A549 (cell line): Measurements from ENCODE around the gene DES. TPM values are rescaled to one million over a fixed set of nuclear protein-coding genes. Genes with fewer than 3 reads are reported as not detected.

Experiments used
- ATAC-seq, 2 experiments: fragments of 200-7000 bp in 1 of 2; fragments of >200 bp in 1 of 2; cut with Nextera tagmentation in 1 of 2; cut with Tn5 transposase in 1 of 2; 3 replicates each; pipeline versions ENCODE4 v1.8.0 to v1.9.1; 2018 to 2020; ENCODE audit warnings: mild to moderate bottlenecking in 1 of 2, moderate library complexity in 1 of 2
- CTCF ChIA-PET: fragments of 300-600 bp; sonication (Branson Sonifier 250); formaldehyde crosslinking; extraction: SDS; loops from one replicate; lab custom pipeline; 2021; ENCODE audit warnings: antibody characterized with exemption, inconsistent platforms; lab: Yijun Ruan, JAX
- POLR2A ChIA-PET: fragments of 350-600 bp; formaldehyde crosslinking; extraction: SDS; loops from one replicate; lab custom pipeline; 2021; ENCODE audit warnings: antibody characterized with exemption, inconsistent platforms; lab: Yijun Ruan, JAX
- DNase-seq, 2 experiments: peaks; one replicate each; pipeline versions ENCODE4 v3.0.0 to v3.0.0-alpha.2; 2011 to 2016; ENCODE audit warnings: low read depth in 1 of 2, low spot score in 1 of 2
- FAIRE-seq: peaks from 2 replicates; lab custom pipeline; 2011; peaks lifted over from hg19 to GRCh38; lab: Jason Lieb, UNC
- H3K27ac ChIP-seq, 2 experiments: fragments of >200 bp; sonication (Bioruptor Twin); formaldehyde crosslinking; 3 replicates each; pipeline ENCODE4 v1.5.1; 2016 to 2017
- H3K4me1 ChIP-seq: fragments of >200 bp; sonication (Bioruptor Twin); formaldehyde crosslinking; 3 replicates; pipeline ENCODE4 v1.6.1; 2016
- H3K4me2 ChIP-seq: fragments of >200 bp; sonication (Bioruptor Twin); formaldehyde crosslinking; 3 replicates; pipeline ENCODE4 v1.6.1; 2016
- H3K4me3 ChIP-seq: fragments of >200 bp; sonication (Bioruptor Twin); formaldehyde crosslinking; 3 replicates; pipeline ENCODE4 v1.5.1; 2016
- H3K9me3 ChIP-seq: fragments of >200 bp; sonication (Bioruptor Twin); formaldehyde crosslinking; 3 replicates; pipeline ENCODE4 v1.6.1; 2016
- BCL3 ChIP-seq: fragments of >200 bp; sonication (Bioruptor Twin); formaldehyde crosslinking; IDR thresholded peaks from 3 replicates; pipeline ENCODE4 v1.6.1; 2016
- CBX2 ChIP-seq: fragments of 200-600 bp; sonication (generic); IDR thresholded peaks from 2 replicates; pipeline ENCODE4 v1.6.1; 2016; ENCODE audit warnings: low read depth, mild to moderate bottlenecking, borderline replicate concordance
- CHD4 ChIP-seq: fragments of 200-600 bp; sonication (generic); IDR thresholded peaks from 2 replicates; pipeline ENCODE4 v1.6.1; 2016; ENCODE audit warnings: antibody characterized with exemption, mild to moderate bottlenecking, borderline replicate concordance
- CTCF ChIP-seq: fragments of >200 bp; sonication (Bioruptor Twin); formaldehyde crosslinking; IDR thresholded peaks from 3 replicates; pipeline ENCODE4 v1.5.1; 2016
- E2F6 ChIP-seq: IDR thresholded peaks from 2 replicates; pipeline ENCODE4 v1.6.1; 2012; ENCODE audit warnings: low read depth, borderline replicate concordance
- EP300 ChIP-seq, 2 experiments: fragments of >200 bp; sonication (Bioruptor Twin); formaldehyde crosslinking; IDR thresholded peaks; 2 replicates in 1 of 2; 3 replicates in 1 of 2; pipeline ENCODE4 v1.6.1; 2016 to 2017
- ESRRA ChIP-seq: fragments of 150-350 bp; IDR thresholded peaks from 2 replicates; pipeline ENCODE4 v1.6.1; 2014; ENCODE audit warnings: mild to moderate bottlenecking, low read length, borderline replicate concordance
- FOSB ChIP-seq: fragments of 250-450 bp; sonication (Bioruptor Pico); IDR thresholded peaks from 2 replicates; pipeline ENCODE4 v1.5.0; 2020; ENCODE audit warnings: mild to moderate bottlenecking, moderate library complexity
- GATA3 ChIP-seq: IDR thresholded peaks from 2 replicates; pipeline ENCODE4 v1.6.1; 2012; ENCODE audit warnings: borderline replicate concordance
- HES2 ChIP-seq: fragments of >200 bp; sonication (Bioruptor Twin); formaldehyde crosslinking; IDR thresholded peaks from 2 replicates; pipeline ENCODE4 v1.6.1; 2016
- HEYL ChIP-seq: fragments of 250-450 bp; sonication (Bioruptor Pico); IDR thresholded peaks from 2 replicates; pipeline ENCODE4 v1.8.0; 2021; ENCODE audit warnings: mild to moderate bottlenecking, moderate library complexity
- HOXA7 ChIP-seq: fragments of 250-450 bp; sonication (Bioruptor Pico); IDR thresholded peaks from 2 replicates; pipeline ENCODE4 v1.5.0; 2020; ENCODE audit warnings: mild to moderate bottlenecking, moderate library complexity
- MAFK ChIP-seq: fragments of 450-650 bp; IDR thresholded peaks from 2 replicates; pipeline ENCODE4 v1.6.1; 2014; ENCODE audit not compliant: partially characterized antibody
- POLR2AphosphoS2 ChIP-seq: conservative IDR thresholded peaks from 2 replicates; pipeline ENCODE4 v1.6.1; 2012; ENCODE audit warnings: low read length, improper control_type of control experiment, inconsistent platforms
- RAD21 ChIP-seq, 2 experiments: fragments of >200 bp in 1 of 2; sonication (Bioruptor Twin) in 1 of 2; formaldehyde crosslinking in 1 of 2; IDR thresholded peaks in 1 of 2; conservative IDR thresholded peaks in 1 of 2; 2 replicates in 1 of 2; 3 replicates in 1 of 2; pipeline ENCODE4 v1.6.1; 2012 to 2018; ENCODE audit warnings: inconsistent platforms in 1 of 2
- RARB ChIP-seq: fragments of 250-450 bp; sonication (Bioruptor Pico); IDR thresholded peaks from 2 replicates; pipeline ENCODE4 v1.8.0; 2021; ENCODE audit warnings: mild to moderate bottlenecking, moderate library complexity
- RCOR1 ChIP-seq: fragments of 150-350 bp; IDR thresholded peaks from 2 replicates; pipeline ENCODE4 v1.6.1; 2014; ENCODE audit warnings: antibody characterized with exemption, low read length, low read depth
- RFX5 ChIP-seq: fragments of 450-650 bp; IDR thresholded peaks from 2 replicates; pipeline ENCODE4 v1.7.1; 2014; ENCODE audit warnings: antibody characterized with exemption, mild to moderate bottlenecking, moderate library complexity
- SREBF2 ChIP-seq: fragments of 450-650 bp; IDR thresholded peaks from 2 replicates; pipeline ENCODE4 v1.6.1; 2014; ENCODE audit warnings: mild to moderate bottlenecking, moderate library complexity
- USF2 ChIP-seq: fragments of 450-650 bp; IDR thresholded peaks from 2 replicates; pipeline ENCODE4 v1.6.1; 2014; ENCODE audit warnings: antibody characterized with exemption
- WGBS: methylation state at CpG from one replicate; pipeline ENCODE4 v1.1.6; 2017; ENCODE audit errors: missing lambda C conversion rate; 5-methylcytosine and 5-hydroxymethylcytosine counted together
- polyA plus RNA-seq, 4 experiments: library from polyadenylated mRNA; depleted of rRNA in 3 of 4; stranded (reverse); fragments of >200 nt; fragmentation: RNase III in 1 of 4; extraction: RNeasy Plus Mini Kit Qiagen cat#74134 plus additional on column Dnase treatment in 1 of 4; gene quantifications; 2 replicates in 3 of 4; 3 replicates in 1 of 4; pipeline ENCODE4 v1.2.3, GENCODE V29; 2011 to 2017

DES gene
- polyA plus RNA-seq, 2 of the 4 experiments (the other 2 are of a cell fraction), result 0.06 TPM; not detected in 1

- Histone ChIP-seq H3K4me1 (no peaks in the 10 kb centered on the region), H3K9me3 (no peaks in the 10 kb centered on the region), H3K4me3 (no peak overlapping the region), H3K4me2 (no peak overlapping the region), H3K27ac (no peak overlapping the region)
- peak in 1 of 2 experiments; percentile 83; a peak in 3 of 6 replicates for ATAC-seq
- POLR2A ChIA-PET, result no interaction called here
- FAIRE-seq, result no peak
- peak in 1 of 2 experiments; percentile 71 for DNase-seq
- CTCF ChIA-PET, result interaction anchor here (0.8 to 89.4 kb wide), 5 partner anchors 17 to 72 kb away, joined by 3 to 3291 read pairs (median 4); partner anchors contain the start of genes ASIC4, CHPF, GMPPA and TMEM198
- TF ChIP-seq CTCF (peak; percentile 32), RAD21 (conservative IDR thresholded peaks at IDR 0.05 in 1 of 2, IDR thresholded peaks at IDR 0.05 in 1 of 2) (peak in 1 of 2 experiments; percentile 40; a peak in 2 of 5 replicates), EP300 (IDR thresholded peaks at IDR 0.05) (no peak)
- 66% methylated on average over 16 of the region's 16 CpGs for WGBS
Measured at GRCh38 chr2:219433666-219434467, 15.7 kb downstream of the DES start.

- no peaks in the 10 kb centered on the region for H3K4me1 ChIP-seq
- H3K9me3 ChIP-seq, result no peaks in the 10 kb centered on the region
- ChIA-PET CTCF (interaction anchor here (1.1 to 89.4 kb wide), 3 partner anchors 17 to 72 kb away, joined by 3 to 3291 read pairs (median 3); partner anchors contain the start of genes ASIC4, CHPF, GMPPA and TMEM198), POLR2A (no interaction called here)
- WGBS, result 77% methylated on average over 9 of the region's 9 CpGs
- no peak overlapping the region for H3K4me3 ChIP-seq
- no peak overlapping the region for H3K27ac ChIP-seq
- TF ChIP-seq RCOR1 (no peak), SREBF2 (no peak), ESRRA (no peak), USF2 (no peak)
- DNase-seq, result no peak
- ATAC-seq, result no peak
- no peak overlapping the region for H3K4me2 ChIP-seq
- no peak for FAIRE-seq
Measured at GRCh38 chr2:219434468-219434717, 16.2 kb downstream of the DES start.

- no peak for ATAC-seq
- Histone ChIP-seq H3K4me3 (no peak within 1 kb of the TSS), H3K4me1 (no peaks in the 10 kb centered on the region), H3K9me3 (no peaks in the 10 kb centered on the region), H3K27ac (no peak within 1 kb of the TSS), H3K4me2 (no peak within 1 kb of the TSS)
- DNase-seq, result no peak
- TF ChIP-seq E2F6, result no peak
- TF ChIP-seq RARB, result no peak
- TF ChIP-seq POLR2AphosphoS2, result no peak
- no peak for TF ChIP-seq CHD4
- TF ChIP-seq BCL3, result no peak
- TF ChIP-seq MAFK, result no peak
- no peak for TF ChIP-seq GATA3
- TF ChIP-seq HEYL (CRISPR knock-in tag), result no peak
- no peak for TF ChIP-seq HOXA7
- no peak for TF ChIP-seq EP300 (IDR thresholded peaks at IDR 0.05)
- no peak for TF ChIP-seq FOSB (CRISPR knock-in tag)
- no peak for TF ChIP-seq SREBF2
- no peak for TF ChIP-seq RFX5
- TF ChIP-seq CTCF, result no peak
- no peak for TF ChIP-seq HES2
- no peak for TF ChIP-seq CBX2
- 80% methylated on average over 26 of the region's 77 CpGs for WGBS
- FAIRE-seq, result no peak
- ChIA-PET POLR2A (no interaction called here), CTCF (interaction anchor here (1.1 to 89.4 kb wide), 4 partner anchors 16 to 71 kb away, joined by 3 to 3291 read pairs (median 9); partner anchors contain the start of genes ASIC4, CHPF, GMPPA and TMEM198)
Measured at GRCh38 chr2:219434718-219435525, 16.7 kb downstream of the DES start, which contains the start of gene SPEG. Gene SPEG (plus strand): TSS chr2:219434843. CDS start chr2:219434978, 135 bp downstream.
